SK-N-SH (cell line): Measurements from ENCODE around the gene AMDHD2. TPM values are rescaled to one million over a fixed set of nuclear protein-coding genes. Genes with fewer than 3 reads are reported as not detected.
A peak's percentile ranks its signal among the peaks of the same experiment; 100 is the strongest.

Experiments used
- CTCF ChIA-PET: fragments of 300-600, 350-600 bp; formaldehyde crosslinking; extraction: SDS; loops from one replicate; lab custom pipeline; 2021; lab: Yijun Ruan, JAX
- POLR2A ChIA-PET: fragments of 350-600 bp; sonication (Branson Sonifier 250); formaldehyde crosslinking; extraction: SDS; loops from one replicate; lab custom pipeline; 2020; ENCODE audit warnings: antibody characterized with exemption, inconsistent platforms; lab: Yijun Ruan, JAX
- DNase-seq: peaks from one replicate; pipeline ENCODE4 v3.0.0; 2012
- H2AFZ ChIP-seq: fragments of 200-600 bp; sonication (generic); 2 replicates; pipeline ENCODE4 v1.8.1; 2016; ENCODE audit warnings: antibody characterized with exemption, mild to moderate bottlenecking, low read depth
- H3F3A ChIP-seq: fragments of 200-600 bp; sonication (generic); replicated peaks from 2 replicates; pipeline ENCODE3; 2016; ENCODE audit warnings: antibody characterized with exemption, mild to moderate bottlenecking; ENCODE audit not compliant: insufficient read depth
- H3K27ac ChIP-seq, 2 experiments: fragments of 200-500 bp in 1 of 2; fragments of 200-600 bp in 1 of 2; sonication (Bioruptor generic) in 1 of 2; sonication (generic), shearing (Covaris generic) in 1 of 2; 2 replicates each; pipeline versions ENCODE4 v1.5.1 to v1.6.1; 2014 to 2016; ENCODE audit warnings: low read depth in 2 of 2, inconsistent platforms in 1 of 2, low read length in 1 of 2, mild to moderate bottlenecking in 1 of 2, mixed read lengths in 1 of 2
- H3K27me3 ChIP-seq: fragments of 200-600 bp; sonication (generic), shearing (Covaris generic); 2 replicates; pipeline ENCODE4 v1.6.1; 2016; ENCODE audit warnings: mixed run types; ENCODE audit not compliant: insufficient read depth
- H3K36me3 ChIP-seq, 2 experiments: fragments of 200-500 bp in 1 of 2; fragments of 200-600 bp in 1 of 2; sonication (Bioruptor generic) in 1 of 2; sonication (generic) in 1 of 2; replicated peaks in 1 of 2; 2 replicates each; pipeline versions ENCODE3 to v1.5.1; 2014 to 2016; ENCODE audit warnings: low read length in 1 of 2, mild to moderate bottlenecking in 1 of 2; ENCODE audit not compliant: insufficient read depth in 2 of 2, control insufficient read depth in 1 of 2
- H3K4me1 ChIP-seq, 2 experiments: fragments of 200-500 bp in 1 of 2; fragments of 200-600 bp in 1 of 2; sonication (Bioruptor generic) in 1 of 2; sonication (generic), shearing (Covaris generic) in 1 of 2; 2 replicates each; pipeline versions ENCODE4 v1.5.1 to v1.6.1; 2014 to 2016; ENCODE audit warnings: low read depth in 1 of 2, low read length in 1 of 2, mixed run types in 1 of 2; ENCODE audit not compliant: insufficient read depth in 2 of 2, control insufficient read depth in 1 of 2
- H3K4me2 ChIP-seq: fragments of 200-600 bp; sonication (generic), shearing (Covaris generic); 2 replicates; pipeline ENCODE4 v1.6.1; 2017; ENCODE audit warnings: mixed run types
- H3K4me3 ChIP-seq, 2 experiments: fragments of 200-500 bp in 1 of 2; fragments of 200-600 bp in 1 of 2; sonication (Bioruptor generic) in 1 of 2; sonication (generic), shearing (Covaris generic) in 1 of 2; 2 replicates each; pipeline versions ENCODE4 v1.5.1 to v1.8.1; 2014 to 2016; ENCODE audit warnings: low read depth in 2 of 2, inconsistent platforms in 1 of 2, low read length in 1 of 2, mild to moderate bottlenecking in 1 of 2, mixed read lengths in 1 of 2, moderate library complexity in 1 of 2
- H3K79me2 ChIP-seq: fragments of 200-600 bp; sonication (generic); 2 replicates; pipeline ENCODE4 v1.8.1; 2017; ENCODE audit warnings: mild to moderate bottlenecking; ENCODE audit not compliant: insufficient read depth
- H3K9ac ChIP-seq: fragments of 200-600 bp; sonication (generic); 2 replicates; pipeline ENCODE4 v1.6.1; 2017; ENCODE audit warnings: mixed run types
- H3K9me2 ChIP-seq: fragments of 200-600 bp; sonication (generic); 2 replicates; pipeline ENCODE4 v1.6.1; 2017; ENCODE audit warnings: mixed run types
- H3K9me3 ChIP-seq: fragments of 200-600 bp; sonication (generic); 2 replicates; pipeline ENCODE4 v1.6.1; 2017; ENCODE audit warnings: mixed run types, mild to moderate bottlenecking, moderate library complexity
- H4K20me1 ChIP-seq: fragments of 200-600 bp; sonication (generic); 2 replicates; pipeline ENCODE4 v1.6.1; 2017; ENCODE audit warnings: mild to moderate bottlenecking, mixed run types; ENCODE audit not compliant: insufficient read depth
- CHD2 ChIP-seq: fragments of 150-350 bp; IDR thresholded peaks from 2 replicates; pipeline ENCODE4 v1.6.1; 2018; ENCODE audit warnings: low read length; ENCODE audit not compliant: partially characterized antibody
- EP300 ChIP-seq, 2 experiments: IDR thresholded peaks; 2 replicates each; pipeline versions ENCODE4 v1.4.0 to v1.6.1; 2012; ENCODE audit warnings: borderline replicate concordance in 1 of 2, low read depth in 1 of 2, low read length in 1 of 2
- FOXJ3 ChIP-seq: sonication (generic); formaldehyde crosslinking; IDR thresholded peaks from 2 replicates; pipeline ENCODE4 v1.5.1; 2020; ENCODE audit warnings: mild to moderate bottlenecking, missing genetic modification reagents
- GABPA ChIP-seq: IDR thresholded peaks from 2 replicates; pipeline ENCODE4 v1.4.0; 2012; ENCODE audit warnings: low read depth, mild to moderate bottlenecking
- JUND ChIP-seq: IDR thresholded peaks from 2 replicates; pipeline ENCODE4 v1.4.0; 2012
- NFIC ChIP-seq: IDR thresholded peaks from 2 replicates; pipeline ENCODE4 v1.4.0; 2012; ENCODE audit warnings: borderline replicate concordance
- NRF1 ChIP-seq: IDR thresholded peaks from 2 replicates; pipeline ENCODE4 v1.6.1; 2012; ENCODE audit warnings: low read depth, mild to moderate bottlenecking, low read length
- YY1 ChIP-seq: IDR thresholded peaks from 2 replicates; pipeline ENCODE4 v1.4.0; 2012; ENCODE audit warnings: low read depth, mild to moderate bottlenecking
- WGBS: methylation state at CpG from one replicate; pipeline ENCODE4 v1.1.6; 2017; ENCODE audit warnings: low lambda C conversion rate; 5-methylcytosine and 5-hydroxymethylcytosine counted together
- polyA plus RNA-seq, 3 experiments: library from polyadenylated mRNA; depleted of rRNA; stranded (reverse); fragments of >200 nt; gene quantifications; 2 replicates each; pipeline ENCODE4 v1.2.3, GENCODE V29; 2012
- TF ChIP-seq, protein P1 (sequence below): IDR thresholded peaks from 2 replicates; pipeline ENCODE4; 2012
- TF ChIP-seq, protein P2 (sequence below): fragments of 200-600 bp; sonication (generic); IDR thresholded peaks from 2 replicates; pipeline ENCODE4 v1.6.1; 2017; ENCODE audit warnings: antibody characterized with exemption, mild to moderate bottlenecking, moderate library complexity
- TF ChIP-seq, protein P3 (sequence below): IDR thresholded peaks from 2 replicates; pipeline ENCODE4 v1.6.1; 2012; ENCODE audit warnings: mild to moderate bottlenecking, low read depth, low read length, moderate library complexity

The AMDHD2 gene
- polyA plus RNA-seq, 1 of the 3 experiments (the other 2 are of a cell fraction): 38.1 TPM

DNA sequence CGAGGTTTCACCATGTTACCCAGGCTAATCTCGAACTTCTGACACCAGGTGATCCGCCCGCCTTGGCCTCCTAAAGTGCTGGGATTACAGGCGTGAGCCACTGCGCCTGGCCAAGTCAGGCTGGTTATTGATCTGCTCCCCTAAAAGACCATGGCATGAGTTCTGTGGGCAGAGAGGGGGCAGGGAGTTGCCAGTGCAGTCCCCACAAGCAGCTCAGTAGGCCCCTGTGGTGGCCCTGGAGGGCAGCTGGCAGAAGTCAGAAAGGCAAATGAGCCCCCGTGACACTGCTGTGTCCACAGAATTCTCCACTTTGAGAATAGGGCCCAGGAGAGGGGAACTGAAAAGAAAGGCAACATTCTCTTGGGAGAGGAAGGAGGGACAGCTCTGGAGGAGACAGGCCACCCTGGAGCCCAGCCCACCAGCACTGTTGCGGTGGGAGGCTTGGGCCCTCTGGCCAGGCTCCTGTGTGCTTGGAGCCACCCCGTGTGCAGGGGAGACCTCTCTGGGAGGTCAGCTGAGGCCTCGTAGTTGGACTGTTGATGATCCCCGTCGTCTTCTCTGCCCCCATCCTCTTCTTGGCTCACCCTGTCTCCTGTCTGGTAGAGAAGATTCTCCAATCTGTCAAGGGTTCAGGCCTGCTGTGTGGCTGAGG, 2.1 kb upstream of the AMDHD2 start (continued):
- TF ChIP-seq JUND: no peak
- TF ChIP-seq NFIC: no peak
- TF ChIP-seq, protein P1, sequence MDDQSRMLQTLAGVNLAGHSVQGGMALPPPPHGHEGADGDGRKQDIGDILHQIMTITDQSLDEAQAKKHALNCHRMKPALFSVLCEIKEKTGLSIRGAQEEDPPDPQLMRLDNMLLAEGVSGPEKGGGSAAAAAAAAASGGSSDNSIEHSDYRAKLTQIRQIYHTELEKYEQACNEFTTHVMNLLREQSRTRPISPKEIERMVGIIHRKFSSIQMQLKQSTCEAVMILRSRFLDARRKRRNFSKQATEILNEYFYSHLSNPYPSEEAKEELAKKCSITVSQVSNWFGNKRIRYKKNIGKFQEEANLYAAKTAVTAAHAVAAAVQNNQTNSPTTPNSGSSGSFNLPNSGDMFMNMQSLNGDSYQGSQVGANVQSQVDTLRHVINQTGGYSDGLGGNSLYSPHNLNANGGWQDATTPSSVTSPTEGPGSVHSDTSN: no peak
- no peak for TF ChIP-seq FOXJ3 (CRISPR knock-in tag)

DNA sequence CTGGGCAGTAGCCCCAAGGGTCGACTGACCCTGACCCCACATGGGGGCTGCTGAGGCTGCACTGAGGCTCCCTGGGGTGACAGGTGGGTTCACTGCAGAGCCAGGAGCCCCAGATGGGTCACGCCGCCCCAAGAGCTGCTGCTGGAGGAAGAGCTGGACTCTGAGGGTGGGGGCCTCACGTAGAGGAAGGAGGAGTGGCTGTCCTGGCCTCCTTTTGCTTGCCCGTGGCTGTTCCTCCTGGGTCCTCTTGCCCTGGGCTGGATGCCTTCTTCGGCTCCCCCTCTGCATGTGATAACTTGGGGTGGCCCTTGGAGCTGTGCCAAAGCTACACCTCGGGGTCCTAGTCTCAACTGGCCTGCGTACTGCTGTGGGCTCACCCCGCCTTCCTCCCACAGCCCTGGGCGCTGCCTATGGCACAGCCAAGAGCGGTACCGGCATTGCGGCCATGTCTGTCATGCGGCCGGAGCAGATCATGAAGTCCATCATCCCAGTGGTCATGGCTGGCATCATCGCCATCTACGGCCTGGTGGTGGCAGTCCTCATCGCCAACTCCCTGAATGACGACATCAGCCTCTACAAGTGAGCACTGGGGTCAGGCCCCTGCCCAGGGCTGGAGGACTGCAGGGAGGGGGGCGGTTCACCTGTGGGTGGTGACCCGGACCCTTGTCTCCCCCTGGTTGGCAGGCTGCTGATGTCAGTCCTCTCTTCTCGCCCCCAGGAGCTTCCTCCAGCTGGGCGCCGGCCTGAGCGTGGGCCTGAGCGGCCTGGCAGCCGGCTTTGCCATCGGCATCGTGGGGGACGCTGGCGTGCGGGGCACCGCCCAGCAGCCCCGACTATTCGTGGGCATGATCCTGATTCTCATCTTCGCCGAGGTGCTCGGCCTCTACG, 1.1 kb upstream of the AMDHD2 start:
- Histone ChIP-seq H4K20me1 (peaks cover 50% of the 10 kb centered on the region), H3K4me3 (peak overlapping the region in 1 of 2 experiments; percentile 29; a peak in 1 of 4 replicates), H3K36me3 (peaks cover 12 to 15% of the 10 kb centered on the region in 2 experiments), H3F3A (peaks cover 7% of the 10 kb centered on the region), H2AFZ (no peak overlapping the region), H3K9ac (no peak overlapping the region; the same call in 1 of the 2 replicates), H3K4me1 (peaks cover 12 to 34% of the 10 kb centered on the region in 2 experiments; a peak in 3 of 4 replicates), H3K9me3 (no peaks in the 10 kb centered on the region), H3K27me3 (no peaks in the 10 kb centered on the region), H3K27ac (peak overlapping the region; percentile 65 to 87; a peak in 3 of 4 replicates), H3K4me2 (peak overlapping the region; percentile 52; the same call in 1 of the 2 replicates), H3K9me2 (no peaks in the 10 kb centered on the region), H3K79me2 (peaks cover 91% of the 10 kb centered on the region)
- 88% methylated on average over 17 of the region's 39 CpGs for WGBS
- peak; percentile 55 for DNase-seq
- ChIA-PET CTCF (interaction anchor here (1.1 to 1.8 kb wide), 4 partner anchors 12 to 21 kb away, joined by 3 to 5 read pairs (median 4); partner anchors contain the start of gene CEMP1), POLR2A (interaction anchor here (1.1 kb wide), 1 partner anchor 50 kb away, joined by 4 read pairs; no protein-coding TSS in a partner anchor)
- TF ChIP-seq EP300 (IDR thresholded peaks at IDR 0.05; ENCODE audit: borderline replicate concordance in 1 of 2, low read depth in 1 of 2, low read length in 1 of 2): no peak
- TF ChIP-seq, protein P2, sequence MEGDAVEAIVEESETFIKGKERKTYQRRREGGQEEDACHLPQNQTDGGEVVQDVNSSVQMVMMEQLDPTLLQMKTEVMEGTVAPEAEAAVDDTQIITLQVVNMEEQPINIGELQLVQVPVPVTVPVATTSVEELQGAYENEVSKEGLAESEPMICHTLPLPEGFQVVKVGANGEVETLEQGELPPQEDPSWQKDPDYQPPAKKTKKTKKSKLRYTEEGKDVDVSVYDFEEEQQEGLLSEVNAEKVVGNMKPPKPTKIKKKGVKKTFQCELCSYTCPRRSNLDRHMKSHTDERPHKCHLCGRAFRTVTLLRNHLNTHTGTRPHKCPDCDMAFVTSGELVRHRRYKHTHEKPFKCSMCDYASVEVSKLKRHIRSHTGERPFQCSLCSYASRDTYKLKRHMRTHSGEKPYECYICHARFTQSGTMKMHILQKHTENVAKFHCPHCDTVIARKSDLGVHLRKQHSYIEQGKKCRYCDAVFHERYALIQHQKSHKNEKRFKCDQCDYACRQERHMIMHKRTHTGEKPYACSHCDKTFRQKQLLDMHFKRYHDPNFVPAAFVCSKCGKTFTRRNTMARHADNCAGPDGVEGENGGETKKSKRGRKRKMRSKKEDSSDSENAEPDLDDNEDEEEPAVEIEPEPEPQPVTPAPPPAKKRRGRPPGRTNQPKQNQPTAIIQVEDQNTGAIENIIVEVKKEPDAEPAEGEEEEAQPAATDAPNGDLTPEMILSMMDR: 0 out of 2 replicates have a peak, but pooled peaks have one; percentile 6

DNA sequence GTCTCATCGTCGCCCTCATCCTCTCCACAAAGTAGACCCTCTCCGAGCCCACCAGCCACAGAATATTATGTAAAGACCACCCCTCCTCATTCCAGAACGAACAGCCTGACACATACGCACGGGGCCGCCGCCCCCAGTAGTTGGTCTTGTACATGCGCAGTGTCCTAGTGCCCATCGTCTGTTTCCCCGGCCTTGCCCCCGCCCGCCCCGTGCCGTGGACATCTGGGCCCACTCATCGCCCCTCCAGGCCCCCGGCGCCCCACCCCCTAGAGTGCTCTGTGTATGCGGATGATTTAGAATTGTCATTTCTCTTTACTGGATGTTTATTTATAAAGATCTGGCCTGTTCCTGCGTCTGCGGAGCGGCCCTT, 475 bp upstream of the AMDHD2 start:
- Histone ChIP-seq H3K4me3 (peak overlapping the region in 1 of 2 experiments; percentile 29; a peak in 2 of 4 replicates), H3K27ac (peak overlapping the region; percentile 65 to 87), H3K79me2 (peaks cover 87% of the 10 kb centered on the region), H4K20me1 (peaks cover 48% of the 10 kb centered on the region), H3K27me3 (no peaks in the 10 kb centered on the region), H3F3A (peaks cover 7% of the 10 kb centered on the region), H3K36me3 (peaks cover 16 to 21% of the 10 kb centered on the region in 2 experiments), H2AFZ (no peak overlapping the region), H3K9me3 (no peaks in the 10 kb centered on the region), H3K9me2 (no peaks in the 10 kb centered on the region), H3K9ac (peak overlapping the region; percentile 65; the same call in 1 of the 2 replicates), H3K4me2 (peak overlapping the region; percentile 52; the same call in 1 of the 2 replicates), H3K4me1 (peaks cover 12 to 33% of the 10 kb centered on the region in 2 experiments; a peak in 3 of 4 replicates)
- ChIA-PET POLR2A (interaction anchor here (0.7 to 1.7 kb wide), 4 partner anchors 9 to 51 kb away, joined by 3 to 15 read pairs (median 4); partner anchors contain the start of gene CEMP1), CTCF (interaction anchor here (1.1 to 1.8 kb wide), 2 partner anchors 11 to 18 kb away, joined by 4 to 5 read pairs; partner anchors contain the start of gene CEMP1)
- DNase-seq: no peak
- WGBS: 40% methylated on average over 21 of the region's 22 CpGs
- TF ChIP-seq NRF1: no peak
- TF ChIP-seq JUND: no peak
- TF ChIP-seq, protein P3, sequence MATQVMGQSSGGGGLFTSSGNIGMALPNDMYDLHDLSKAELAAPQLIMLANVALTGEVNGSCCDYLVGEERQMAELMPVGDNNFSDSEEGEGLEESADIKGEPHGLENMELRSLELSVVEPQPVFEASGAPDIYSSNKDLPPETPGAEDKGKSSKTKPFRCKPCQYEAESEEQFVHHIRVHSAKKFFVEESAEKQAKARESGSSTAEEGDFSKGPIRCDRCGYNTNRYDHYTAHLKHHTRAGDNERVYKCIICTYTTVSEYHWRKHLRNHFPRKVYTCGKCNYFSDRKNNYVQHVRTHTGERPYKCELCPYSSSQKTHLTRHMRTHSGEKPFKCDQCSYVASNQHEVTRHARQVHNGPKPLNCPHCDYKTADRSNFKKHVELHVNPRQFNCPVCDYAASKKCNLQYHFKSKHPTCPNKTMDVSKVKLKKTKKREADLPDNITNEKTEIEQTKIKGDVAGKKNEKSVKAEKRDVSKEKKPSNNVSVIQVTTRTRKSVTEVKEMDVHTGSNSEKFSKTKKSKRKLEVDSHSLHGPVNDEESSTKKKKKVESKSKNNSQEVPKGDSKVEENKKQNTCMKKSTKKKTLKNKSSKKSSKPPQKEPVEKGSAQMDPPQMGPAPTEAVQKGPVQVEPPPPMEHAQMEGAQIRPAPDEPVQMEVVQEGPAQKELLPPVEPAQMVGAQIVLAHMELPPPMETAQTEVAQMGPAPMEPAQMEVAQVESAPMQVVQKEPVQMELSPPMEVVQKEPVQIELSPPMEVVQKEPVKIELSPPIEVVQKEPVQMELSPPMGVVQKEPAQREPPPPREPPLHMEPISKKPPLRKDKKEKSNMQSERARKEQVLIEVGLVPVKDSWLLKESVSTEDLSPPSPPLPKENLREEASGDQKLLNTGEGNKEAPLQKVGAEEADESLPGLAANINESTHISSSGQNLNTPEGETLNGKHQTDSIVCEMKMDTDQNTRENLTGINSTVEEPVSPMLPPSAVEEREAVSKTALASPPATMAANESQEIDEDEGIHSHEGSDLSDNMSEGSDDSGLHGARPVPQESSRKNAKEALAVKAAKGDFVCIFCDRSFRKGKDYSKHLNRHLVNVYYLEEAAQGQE: no peak
- TF ChIP-seq GABPA: no peak
- TF ChIP-seq CHD2: no peak
- TF ChIP-seq YY1: no peak
